Measurements from ENCODE around the gene PCDH8.

The PCDH8 gene

DNA sequence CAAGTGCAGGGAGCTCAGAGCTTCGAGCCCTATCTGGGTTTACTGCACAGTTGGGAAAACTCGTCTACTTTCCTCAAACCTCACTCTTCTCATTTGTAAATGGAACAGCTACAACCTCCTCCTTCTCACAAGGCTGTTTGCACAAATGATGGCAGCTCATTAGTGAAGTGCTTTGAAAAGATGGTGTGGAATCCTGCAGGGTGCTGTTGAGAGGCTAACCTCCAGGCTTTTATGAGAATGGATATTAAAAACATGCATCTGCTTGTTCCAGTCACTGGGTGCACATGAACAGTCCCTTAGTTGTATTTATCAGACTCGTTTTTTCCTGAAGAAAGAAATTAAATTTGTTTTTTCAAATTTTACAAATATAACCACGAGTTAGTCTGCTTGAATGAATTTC is 36.6 kb downstream of the PCDH8 start:
- H3K4me3 ChIP-seq (ENCODE audit: low read depth, low read length) = no peak overlapping the region
- no peaks in the 10 kb centered on the region for H3K27me3 ChIP-seq
- H3K4me1 ChIP-seq = peaks cover 4% of the 10 kb centered on the region
- TF ChIP-seq, protein P1, sequence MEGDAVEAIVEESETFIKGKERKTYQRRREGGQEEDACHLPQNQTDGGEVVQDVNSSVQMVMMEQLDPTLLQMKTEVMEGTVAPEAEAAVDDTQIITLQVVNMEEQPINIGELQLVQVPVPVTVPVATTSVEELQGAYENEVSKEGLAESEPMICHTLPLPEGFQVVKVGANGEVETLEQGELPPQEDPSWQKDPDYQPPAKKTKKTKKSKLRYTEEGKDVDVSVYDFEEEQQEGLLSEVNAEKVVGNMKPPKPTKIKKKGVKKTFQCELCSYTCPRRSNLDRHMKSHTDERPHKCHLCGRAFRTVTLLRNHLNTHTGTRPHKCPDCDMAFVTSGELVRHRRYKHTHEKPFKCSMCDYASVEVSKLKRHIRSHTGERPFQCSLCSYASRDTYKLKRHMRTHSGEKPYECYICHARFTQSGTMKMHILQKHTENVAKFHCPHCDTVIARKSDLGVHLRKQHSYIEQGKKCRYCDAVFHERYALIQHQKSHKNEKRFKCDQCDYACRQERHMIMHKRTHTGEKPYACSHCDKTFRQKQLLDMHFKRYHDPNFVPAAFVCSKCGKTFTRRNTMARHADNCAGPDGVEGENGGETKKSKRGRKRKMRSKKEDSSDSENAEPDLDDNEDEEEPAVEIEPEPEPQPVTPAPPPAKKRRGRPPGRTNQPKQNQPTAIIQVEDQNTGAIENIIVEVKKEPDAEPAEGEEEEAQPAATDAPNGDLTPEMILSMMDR (IDR thresholded peaks at IDR 0.05; ENCODE audit: low read depth, low read length) = no peak
- DNase-seq = no peak
- no peaks in the 10 kb centered on the region for H3K36me3 ChIP-seq
- no peaks in the 10 kb centered on the region for H3K9me3 ChIP-seq

DNA sequence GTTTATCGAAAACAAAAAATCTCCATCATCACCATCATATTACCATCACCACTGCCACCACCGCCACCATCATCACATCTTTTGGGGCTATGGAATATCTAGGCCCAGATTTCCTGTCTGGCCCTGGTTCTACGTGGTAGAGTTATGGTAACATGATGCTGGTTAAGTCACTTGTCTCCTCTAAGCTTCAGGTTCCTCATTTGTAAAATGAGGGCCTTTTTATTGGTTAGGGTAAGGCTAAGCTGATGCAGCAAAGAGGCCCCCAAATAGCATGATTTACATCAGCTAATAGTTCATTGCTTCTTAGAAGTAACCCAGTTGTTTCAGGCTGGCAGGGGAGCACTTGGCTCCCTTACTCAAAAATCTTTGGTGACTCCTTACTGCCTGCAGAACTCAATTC is 37.9 kb downstream of the PCDH8 start:
- H3K9me3 ChIP-seq = no peaks in the 10 kb centered on the region
- no peak for DNase-seq
- TF ChIP-seq, protein P1 (IDR thresholded peaks at IDR 0.05; ENCODE audit: low read depth, low read length) = no peak
- no peaks in the 10 kb centered on the region for H3K36me3 ChIP-seq
- no peak overlapping the region for H3K4me3 ChIP-seq (ENCODE audit: low read depth, low read length)
- H3K27me3 ChIP-seq = no peaks in the 10 kb centered on the region; the same call in 1 of the 2 replicates
- peaks cover 4% of the 10 kb centered on the region for H3K4me1 ChIP-seq

DNA sequence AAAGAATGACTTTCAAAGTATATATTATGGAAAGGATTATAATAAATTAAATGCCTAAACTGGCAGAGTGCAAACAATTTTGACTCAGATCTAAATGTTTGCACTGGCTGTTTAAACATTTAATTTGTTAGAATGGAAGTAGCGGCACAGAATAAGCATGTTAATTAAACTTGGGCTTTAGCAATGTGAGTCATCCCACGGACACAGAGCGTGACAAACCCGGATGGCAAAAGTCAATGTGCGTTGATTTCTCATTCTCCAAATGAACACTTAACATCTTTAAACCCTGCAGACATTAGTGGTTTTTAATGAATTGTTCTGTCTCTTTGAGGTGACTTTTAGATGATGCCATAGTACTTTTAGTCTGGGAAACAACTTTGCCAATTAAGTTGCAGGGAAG is 38.4 kb downstream of the PCDH8 start:
- no peaks in the 10 kb centered on the region for H3K36me3 ChIP-seq
- TF ChIP-seq, protein P1 (IDR thresholded peaks at IDR 0.05; ENCODE audit: low read depth, low read length) = no peak
- no peak for DNase-seq
- no peaks in the 10 kb centered on the region; the same call in 1 of the 2 replicates for H3K27me3 ChIP-seq
- H3K9me3 ChIP-seq = no peaks in the 10 kb centered on the region
- peaks cover 4% of the 10 kb centered on the region for H3K4me1 ChIP-seq
- H3K4me3 ChIP-seq (ENCODE audit: low read depth, low read length) = no peak overlapping the region

DNA sequence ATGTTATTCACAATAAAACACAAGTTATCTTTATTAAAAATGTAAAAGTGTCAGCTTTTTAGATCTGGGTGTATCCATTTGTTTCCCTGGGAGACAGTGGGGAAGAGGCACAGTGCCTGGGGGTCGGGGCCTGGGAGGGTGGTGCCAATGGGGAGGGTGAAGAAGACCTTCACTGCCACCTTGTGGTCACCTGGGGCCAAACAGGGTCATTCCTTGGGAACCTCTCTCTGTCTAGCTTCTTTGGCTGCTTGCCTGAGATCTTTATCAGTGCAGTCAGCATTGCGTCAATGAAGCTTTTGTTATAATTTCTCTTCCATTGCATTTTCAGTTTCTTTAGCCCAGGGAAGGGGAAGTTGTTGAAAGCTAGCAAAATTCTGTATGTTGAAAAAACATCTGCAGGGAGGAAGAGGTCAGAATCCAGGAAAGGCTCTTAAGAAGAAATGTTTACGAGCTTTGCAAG is 39.1 kb downstream of the PCDH8 start:
- Histone ChIP-seq H3K4me3 (ENCODE audit: low read depth, low read length) (peak overlapping the region; percentile 28; the same call in 1 of the 2 replicates), H3K4me1 (peaks cover 4% of the 10 kb centered on the region), H3K36me3 (no peaks in the 10 kb centered on the region), H3K9me3 (no peaks in the 10 kb centered on the region), H3K27me3 (no peaks in the 10 kb centered on the region; the same call in 1 of the 2 replicates)
- TF ChIP-seq, protein P1 (IDR thresholded peaks at IDR 0.05; ENCODE audit: low read depth, low read length) = peak; percentile 88
- peak; percentile 89 for DNase-seq

DNA sequence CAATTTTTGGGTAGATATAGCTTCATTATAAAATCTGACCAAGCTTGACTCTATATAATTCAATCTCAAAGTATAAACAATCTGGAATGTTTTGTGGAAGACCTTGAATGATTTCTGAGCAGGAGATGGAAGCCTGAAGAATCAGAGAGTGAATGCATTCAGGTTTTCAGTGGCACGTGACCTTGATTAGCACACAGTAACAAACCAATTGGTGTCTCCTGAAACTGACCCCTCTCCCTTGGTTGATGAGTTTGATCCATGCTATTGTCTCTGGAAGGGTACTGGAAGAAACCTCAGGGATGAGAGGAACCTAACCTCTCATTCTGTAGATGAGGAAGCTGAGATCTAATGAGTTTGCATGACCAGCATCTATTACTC is 39.6 kb downstream of the PCDH8 start:
- H3K4me3 ChIP-seq (ENCODE audit: low read depth, low read length) = no peak overlapping the region
- no peaks in the 10 kb centered on the region; the same call in 1 of the 2 replicates for H3K27me3 ChIP-seq
- no peaks in the 10 kb centered on the region for H3K36me3 ChIP-seq
- TF ChIP-seq, protein P1 (IDR thresholded peaks at IDR 0.05; ENCODE audit: low read depth, low read length) = no peak
- DNase-seq = no peak
- peaks cover 4% of the 10 kb centered on the region for H3K4me1 ChIP-seq
- H3K9me3 ChIP-seq = no peaks in the 10 kb centered on the region

DNA sequence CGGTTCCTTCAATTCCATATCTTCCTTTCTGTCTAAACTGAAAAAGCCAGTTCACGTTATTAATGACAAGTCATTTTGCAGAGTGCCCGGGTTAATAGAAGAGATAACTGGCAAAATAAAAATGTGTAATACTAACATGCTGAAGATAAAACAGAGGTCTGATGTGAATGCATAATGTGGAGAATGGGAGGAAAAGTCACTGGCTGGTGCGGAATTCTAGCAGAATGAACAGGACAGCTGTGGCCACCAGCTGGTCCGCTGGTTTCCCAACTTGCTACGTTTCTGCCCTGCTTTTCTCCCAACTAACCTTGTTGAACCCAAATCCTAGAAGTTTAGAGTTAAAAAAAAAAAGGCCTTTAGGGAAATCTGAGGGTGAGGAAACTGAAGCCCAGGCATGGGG is 42.4 kb downstream of the PCDH8 start:
- H3K4me1 ChIP-seq = peaks cover 4% of the 10 kb centered on the region
- no peaks in the 10 kb centered on the region; the same call in 1 of the 2 replicates for H3K27me3 ChIP-seq
- no peak overlapping the region for H3K4me3 ChIP-seq (ENCODE audit: low read depth, low read length)
- H3K9me3 ChIP-seq = no peaks in the 10 kb centered on the region
- no peaks in the 10 kb centered on the region for H3K36me3 ChIP-seq
- TF ChIP-seq, protein P1 (IDR thresholded peaks at IDR 0.05; ENCODE audit: low read depth, low read length) = no peak
- DNase-seq = no peak

All from BE2C (cell line).